IPS-18a (cell line): ENCODE data around the gene ONECUT2.

Experiments
- H3K27ac ChIP-seq: one replicate; pipeline ENCODE4 v1.5.1; 2013; ENCODE audit warnings: low read length
- H3K27me3 ChIP-seq: one replicate; pipeline ENCODE4 v1.6.1; 2013; ENCODE audit warnings: mild to moderate bottlenecking, low read length; ENCODE audit not compliant: control insufficient read depth, insufficient read depth
- H3K36me3 ChIP-seq: one replicate; pipeline ENCODE4 v1.6.1; 2013; ENCODE audit warnings: low read depth, low read length; ENCODE audit not compliant: control insufficient read depth
- H3K4me1 ChIP-seq: one replicate; pipeline ENCODE4 v1.6.1; 2013; ENCODE audit warnings: low read depth, low read length; ENCODE audit not compliant: control insufficient read depth
- H3K4me3 ChIP-seq: one replicate; pipeline ENCODE4 v1.5.1; 2013; ENCODE audit warnings: low read length
- H3K9ac ChIP-seq: one replicate; pipeline ENCODE4 v1.6.1; 2013; ENCODE audit warnings: mild to moderate bottlenecking, low read length, moderate library complexity
- H3K9me3 ChIP-seq: one replicate; pipeline ENCODE4 v1.6.1; 2013; ENCODE audit warnings: low read depth, low read length; ENCODE audit not compliant: control insufficient read depth

The ONECUT2 gene

GRCh38 chr18:57432751-57433400, 2.3 kb upstream of the ONECUT2 start:
- Histone ChIP-seq H3K27me3 (peaks cover 93% of the 10 kb centered on the region), H3K4me3 (peak overlapping the region; percentile 80), H3K36me3 (no peaks in the 10 kb centered on the region), H3K4me1 (peaks cover 62% of the 10 kb centered on the region), H3K9ac (no peak overlapping the region), H3K9me3 (no peaks in the 10 kb centered on the region), H3K27ac (no peak overlapping the region)

- H3K27ac ChIP-seq = no peak overlapping the region
- H3K9ac ChIP-seq = no peak overlapping the region
- H3K27me3 ChIP-seq = peaks cover 93% of the 10 kb centered on the region
- H3K4me3 ChIP-seq = peak overlapping the region; percentile 80
- H3K36me3 ChIP-seq = no peaks in the 10 kb centered on the region
- no peaks in the 10 kb centered on the region for H3K9me3 ChIP-seq
- H3K4me1 ChIP-seq = peaks cover 63% of the 10 kb centered on the region
Measured at GRCh38 chr18:57433482-57433881, 1.7 kb upstream of the ONECUT2 start.

GRCh38 chr18:57433934-57434535, 1.1 kb upstream of the ONECUT2 start:
- H3K27ac ChIP-seq = no peak overlapping the region
- no peak overlapping the region for H3K9ac ChIP-seq
- peaks cover 67% of the 10 kb centered on the region for H3K4me1 ChIP-seq
- no peaks in the 10 kb centered on the region for H3K9me3 ChIP-seq
- peaks cover 93% of the 10 kb centered on the region for H3K27me3 ChIP-seq
- no peaks in the 10 kb centered on the region for H3K36me3 ChIP-seq
- peak overlapping the region; percentile 80 for H3K4me3 ChIP-seq

- peaks cover 53% of the 10 kb centered on the region for H3K4me1 ChIP-seq
Measured at GRCh38 chr18:57435846-57436190, 644 bp downstream of the ONECUT2 start.

GRCh38 chr18:57436191-57436964, 1.2 kb downstream of the ONECUT2 start:
- Histone ChIP-seq H3K4me1 (peaks cover 49% of the 10 kb centered on the region), H3K9ac (no peak overlapping the region), H3K4me3 (peak overlapping the region; percentile 31), H3K9me3 (no peaks in the 10 kb centered on the region), H3K36me3 (no peaks in the 10 kb centered on the region), H3K27me3 (peaks cover 93% of the 10 kb centered on the region), H3K27ac (no peak overlapping the region)

More at GRCh38 chr18:57435846-57436190, 644 bp downstream of the ONECUT2 start:
- no peaks in the 10 kb centered on the region for H3K9me3 ChIP-seq
- no peak overlapping the region for H3K4me3 ChIP-seq
- peaks cover 93% of the 10 kb centered on the region for H3K27me3 ChIP-seq
- H3K27ac ChIP-seq = no peak overlapping the region
- no peak overlapping the region for H3K9ac ChIP-seq
- no peaks in the 10 kb centered on the region for H3K36me3 ChIP-seq

DNA sequence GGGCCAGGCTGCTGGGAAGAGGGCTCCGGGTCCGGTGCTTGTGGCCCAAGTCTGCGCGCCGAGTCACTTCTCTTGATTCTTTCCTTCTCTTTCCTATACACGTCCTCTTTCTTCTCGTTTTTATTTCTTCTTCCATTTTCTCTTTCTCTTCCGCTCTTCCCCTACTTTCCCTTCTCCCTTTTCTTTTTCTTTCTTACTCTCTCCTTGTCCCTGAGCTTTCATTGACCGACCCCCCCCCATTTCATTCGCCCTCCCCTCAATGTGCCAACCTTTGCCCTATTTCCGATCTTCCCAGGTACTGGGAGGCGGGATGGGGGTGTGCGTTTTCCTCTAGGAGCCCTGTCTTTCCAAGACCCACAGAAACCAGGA, 1.8 kb downstream of the ONECUT2 start:
- Histone ChIP-seq H3K36me3 (no peaks in the 10 kb centered on the region), H3K9ac (no peak overlapping the region), H3K4me3 (peak overlapping the region; percentile 70), H3K27me3 (peaks cover 93% of the 10 kb centered on the region), H3K9me3 (no peaks in the 10 kb centered on the region), H3K4me1 (peaks cover 46% of the 10 kb centered on the region), H3K27ac (no peak overlapping the region)

GRCh38 chr18:57437402-57437765, 2.2 kb downstream of the ONECUT2 start:
- H3K9me3 ChIP-seq = no peaks in the 10 kb centered on the region
- H3K4me3 ChIP-seq = peak overlapping the region; percentile 70
- H3K27me3 ChIP-seq = peaks cover 93% of the 10 kb centered on the region
- peaks cover 45% of the 10 kb centered on the region for H3K4me1 ChIP-seq
- no peaks in the 10 kb centered on the region for H3K36me3 ChIP-seq
- no peak overlapping the region for H3K27ac ChIP-seq
- no peak overlapping the region for H3K9ac ChIP-seq

DNA sequence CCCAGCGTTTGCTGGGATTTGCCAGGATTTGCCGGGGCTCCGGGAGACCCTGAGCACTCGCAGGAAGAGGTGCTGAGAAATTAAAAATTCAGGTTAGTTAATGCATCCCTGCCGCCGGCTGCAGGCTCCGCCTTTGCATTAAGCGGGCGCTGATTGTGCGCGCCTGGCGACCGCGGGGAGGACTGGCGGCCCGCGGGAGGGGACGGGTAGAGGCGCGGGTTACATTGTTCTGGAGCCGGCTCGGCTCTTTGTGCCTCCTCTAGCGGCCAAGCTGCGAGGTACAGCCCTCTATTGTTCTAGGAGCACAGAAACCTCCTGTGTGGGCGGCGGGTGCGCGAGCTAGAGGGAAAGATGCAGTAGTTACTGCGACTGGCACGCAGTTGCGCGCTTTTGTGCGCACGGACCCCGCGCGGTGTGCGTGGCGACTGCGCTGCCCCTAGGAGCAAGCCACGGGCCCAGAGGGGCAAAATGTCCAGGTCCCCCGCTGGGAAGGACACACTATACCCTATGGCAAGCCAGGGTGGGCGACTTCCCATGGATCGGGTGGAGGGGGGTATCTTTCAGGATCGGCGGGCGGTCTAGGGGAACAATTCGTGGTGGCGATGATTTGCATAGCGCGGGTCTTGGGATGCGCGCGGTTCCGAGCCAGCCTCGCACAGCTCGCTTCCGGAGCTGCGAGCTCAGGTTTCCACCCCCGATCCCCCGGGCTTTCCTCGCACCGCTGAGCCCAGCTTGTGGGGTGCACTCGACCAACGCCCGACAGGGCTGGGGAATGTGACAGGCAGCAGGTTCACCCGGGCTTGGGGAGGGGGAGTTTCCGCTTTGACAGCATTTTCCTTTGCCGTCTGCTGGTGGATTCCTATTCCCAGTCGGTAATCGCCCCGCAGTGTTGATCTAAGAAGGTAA, 2.8 kb downstream of the ONECUT2 start:
- Histone ChIP-seq H3K27me3 (peaks cover 93% of the 10 kb centered on the region), H3K9ac (peak overlapping the region; percentile 29), H3K4me1 (peaks cover 38% of the 10 kb centered on the region), H3K36me3 (no peaks in the 10 kb centered on the region), H3K27ac (no peak overlapping the region), H3K9me3 (no peaks in the 10 kb centered on the region), H3K4me3 (peak overlapping the region; percentile 70)

DNA sequence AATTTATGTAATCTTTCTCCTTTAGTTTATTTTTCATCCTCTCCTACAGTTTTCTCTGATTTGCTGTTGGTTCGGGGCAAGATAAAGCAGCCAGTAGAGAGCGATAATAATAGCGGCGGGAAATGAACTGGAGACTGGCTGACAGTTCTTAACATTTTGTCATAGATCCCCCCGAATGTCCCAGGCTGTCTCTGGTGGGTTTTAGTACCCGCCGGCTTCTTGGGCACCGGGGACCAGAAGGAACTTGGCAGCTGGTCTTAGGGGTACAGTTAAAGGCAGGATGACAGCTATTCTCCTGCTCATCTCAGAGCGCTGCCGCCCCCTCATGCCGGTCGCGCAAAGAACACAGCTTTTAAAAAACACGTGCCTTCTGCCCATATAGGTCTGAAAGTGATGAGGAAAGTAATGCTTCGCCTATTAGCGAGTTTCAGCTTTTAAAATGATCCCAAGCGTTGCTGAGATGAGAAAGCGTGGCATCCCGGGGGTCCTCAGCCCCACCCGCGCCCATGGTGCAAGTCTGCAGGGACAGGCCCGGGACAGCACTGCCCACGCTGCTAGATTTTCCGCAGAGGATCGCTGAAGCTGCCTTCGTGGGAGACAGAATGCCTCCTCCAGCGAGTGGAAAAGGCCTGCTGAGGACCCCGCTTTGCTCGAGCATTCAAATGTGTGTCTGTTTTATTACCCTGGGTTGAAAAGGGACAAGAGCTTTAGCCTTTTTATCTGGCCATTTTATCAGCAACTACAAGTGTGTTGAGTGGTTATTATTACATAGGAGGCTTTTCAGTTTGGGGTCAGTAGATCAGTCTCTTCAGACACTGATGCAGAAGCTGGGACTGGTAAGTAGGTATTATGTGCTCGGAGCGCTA, 3.8 kb downstream of the ONECUT2 start:
- Histone ChIP-seq H3K4me1 (peaks cover 29% of the 10 kb centered on the region), H3K36me3 (no peaks in the 10 kb centered on the region), H3K27me3 (peaks cover 93% of the 10 kb centered on the region), H3K27ac (no peak overlapping the region), H3K9ac (no peak overlapping the region), H3K9me3 (no peaks in the 10 kb centered on the region), H3K4me3 (peak overlapping the region; percentile 70)

DNA sequence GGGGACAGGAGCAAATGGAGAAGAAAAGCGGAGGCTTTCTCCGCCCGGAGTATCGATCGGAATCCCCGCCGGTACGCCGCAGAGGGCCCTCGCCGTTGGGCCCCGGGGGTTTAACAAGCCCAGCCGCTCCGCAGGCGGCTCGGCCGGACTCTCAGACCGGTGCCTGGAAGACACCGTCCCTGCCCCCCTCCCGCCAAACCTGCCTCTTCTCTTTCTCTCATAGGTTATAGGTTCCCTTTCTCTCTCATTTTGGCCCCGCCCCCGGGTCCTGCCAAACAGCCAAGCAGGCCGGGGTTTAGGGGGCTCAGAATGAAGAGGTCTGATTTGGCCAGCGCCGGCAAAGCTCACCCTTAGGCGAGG, 4.4 kb downstream of the ONECUT2 start:
- no peak overlapping the region for H3K9ac ChIP-seq
- H3K4me1 ChIP-seq = peaks cover 23% of the 10 kb centered on the region
- H3K27me3 ChIP-seq = peaks cover 93% of the 10 kb centered on the region
- H3K4me3 ChIP-seq = peak overlapping the region; percentile 70
- H3K9me3 ChIP-seq = no peaks in the 10 kb centered on the region
- no peak overlapping the region for H3K27ac ChIP-seq
- no peaks in the 10 kb centered on the region for H3K36me3 ChIP-seq
